ENCODE results near the gene EPHB2.

GRCh38 chr1:22962558-22962957 lies 251.9 kb downstream of the EPHB2 start:
- TF ChIP-seq, protein P1, sequence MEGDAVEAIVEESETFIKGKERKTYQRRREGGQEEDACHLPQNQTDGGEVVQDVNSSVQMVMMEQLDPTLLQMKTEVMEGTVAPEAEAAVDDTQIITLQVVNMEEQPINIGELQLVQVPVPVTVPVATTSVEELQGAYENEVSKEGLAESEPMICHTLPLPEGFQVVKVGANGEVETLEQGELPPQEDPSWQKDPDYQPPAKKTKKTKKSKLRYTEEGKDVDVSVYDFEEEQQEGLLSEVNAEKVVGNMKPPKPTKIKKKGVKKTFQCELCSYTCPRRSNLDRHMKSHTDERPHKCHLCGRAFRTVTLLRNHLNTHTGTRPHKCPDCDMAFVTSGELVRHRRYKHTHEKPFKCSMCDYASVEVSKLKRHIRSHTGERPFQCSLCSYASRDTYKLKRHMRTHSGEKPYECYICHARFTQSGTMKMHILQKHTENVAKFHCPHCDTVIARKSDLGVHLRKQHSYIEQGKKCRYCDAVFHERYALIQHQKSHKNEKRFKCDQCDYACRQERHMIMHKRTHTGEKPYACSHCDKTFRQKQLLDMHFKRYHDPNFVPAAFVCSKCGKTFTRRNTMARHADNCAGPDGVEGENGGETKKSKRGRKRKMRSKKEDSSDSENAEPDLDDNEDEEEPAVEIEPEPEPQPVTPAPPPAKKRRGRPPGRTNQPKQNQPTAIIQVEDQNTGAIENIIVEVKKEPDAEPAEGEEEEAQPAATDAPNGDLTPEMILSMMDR (IDR thresholded peaks at IDR 0.05): no peak
- TF ChIP-seq POLR2A (IDR thresholded peaks at IDR 0.05): no peak
